IPS-18a (cell line): ENCODE data around the gene KCNH2.

Source experiments
- H3K27ac ChIP-seq: one replicate; pipeline ENCODE4 v1.5.1; 2013; ENCODE audit warnings: low read length
- H3K27me3 ChIP-seq: one replicate; pipeline ENCODE4 v1.6.1; 2013; ENCODE audit warnings: mild to moderate bottlenecking, low read length; ENCODE audit not compliant: control insufficient read depth, insufficient read depth
- H3K36me3 ChIP-seq: one replicate; pipeline ENCODE4 v1.6.1; 2013; ENCODE audit warnings: low read depth, low read length; ENCODE audit not compliant: control insufficient read depth
- H3K4me1 ChIP-seq: one replicate; pipeline ENCODE4 v1.6.1; 2013; ENCODE audit warnings: low read depth, low read length; ENCODE audit not compliant: control insufficient read depth
- H3K4me3 ChIP-seq: one replicate; pipeline ENCODE4 v1.5.1; 2013; ENCODE audit warnings: low read length
- H3K9ac ChIP-seq: one replicate; pipeline ENCODE4 v1.6.1; 2013; ENCODE audit warnings: mild to moderate bottlenecking, low read length, moderate library complexity
- H3K9me3 ChIP-seq: one replicate; pipeline ENCODE4 v1.6.1; 2013; ENCODE audit warnings: low read depth, low read length; ENCODE audit not compliant: control insufficient read depth

The KCNH2 gene

GRCh38 chr7:150940431-150941102, 37.6 kb downstream of the KCNH2 start:
- Histone ChIP-seq H3K36me3 (no peaks in the 10 kb centered on the region), H3K4me3 (no peak overlapping the region), H3K9ac (no peak overlapping the region), H3K4me1 (no peaks in the 10 kb centered on the region), H3K27ac (no peak overlapping the region), H3K9me3 (no peaks in the 10 kb centered on the region), H3K27me3 (no peaks in the 10 kb centered on the region)

GRCh38 chr7:150939466-150939865, 38.7 kb downstream of the KCNH2 start:
- no peak overlapping the region for H3K4me3 ChIP-seq
- H3K4me1 ChIP-seq: no peaks in the 10 kb centered on the region
- H3K9ac ChIP-seq: no peak overlapping the region
- H3K9me3 ChIP-seq: no peaks in the 10 kb centered on the region
- no peaks in the 10 kb centered on the region for H3K36me3 ChIP-seq
- H3K27me3 ChIP-seq: no peaks in the 10 kb centered on the region
- no peak overlapping the region for H3K27ac ChIP-seq

GRCh38 chr7:150939052-150939451, 39.1 kb downstream of the KCNH2 start:
- Histone ChIP-seq H3K4me1 (no peaks in the 10 kb centered on the region), H3K27ac (no peak overlapping the region), H3K9ac (no peak overlapping the region)

GRCh38 chr7:150938566-150938965, 39.6 kb downstream of the KCNH2 start:
- Histone ChIP-seq H3K27me3 (no peaks in the 10 kb centered on the region), H3K27ac (no peak overlapping the region), H3K9ac (no peak overlapping the region), H3K4me1 (no peaks in the 10 kb centered on the region), H3K36me3 (no peaks in the 10 kb centered on the region), H3K9me3 (no peaks in the 10 kb centered on the region), H3K4me3 (no peak overlapping the region)

More at GRCh38 chr7:150939052-150939451, 39.1 kb downstream of the KCNH2 start:
- H3K36me3 ChIP-seq: no peaks in the 10 kb centered on the region
- H3K27me3 ChIP-seq: no peaks in the 10 kb centered on the region
- H3K4me3 ChIP-seq: no peak overlapping the region
- no peaks in the 10 kb centered on the region for H3K9me3 ChIP-seq

- H3K27ac ChIP-seq: no peak overlapping the region
- H3K9me3 ChIP-seq: no peaks in the 10 kb centered on the region
- no peaks in the 10 kb centered on the region for H3K36me3 ChIP-seq
- no peak overlapping the region for H3K9ac ChIP-seq
- no peaks in the 10 kb centered on the region for H3K27me3 ChIP-seq
- H3K4me1 ChIP-seq: no peaks in the 10 kb centered on the region
- H3K4me3 ChIP-seq: no peak overlapping the region
Measured at GRCh38 chr7:150937848-150938561, 40.1 kb downstream of the KCNH2 start.

- Histone ChIP-seq H3K9ac (no peak overlapping the region), H3K4me1 (no peaks in the 10 kb centered on the region), H3K9me3 (no peaks in the 10 kb centered on the region), H3K27ac (no peak overlapping the region), H3K27me3 (no peaks in the 10 kb centered on the region), H3K36me3 (no peaks in the 10 kb centered on the region), H3K4me3 (no peak overlapping the region)
Measured at GRCh38 chr7:150936018-150936417, 42.1 kb downstream of the KCNH2 start.

- Histone ChIP-seq H3K4me1 (no peaks in the 10 kb centered on the region), H3K27ac (no peak overlapping the region), H3K4me3 (no peak overlapping the region), H3K36me3 (no peaks in the 10 kb centered on the region), H3K9ac (no peak overlapping the region), H3K9me3 (no peaks in the 10 kb centered on the region), H3K27me3 (no peaks in the 10 kb centered on the region)
Measured at GRCh38 chr7:150935149-150935548, 43.0 kb downstream of the KCNH2 start.

- Histone ChIP-seq H3K9ac (no peak overlapping the region), H3K4me1 (no peaks in the 10 kb centered on the region), H3K36me3 (no peaks in the 10 kb centered on the region), H3K27ac (no peak overlapping the region), H3K9me3 (no peaks in the 10 kb centered on the region), H3K4me3 (no peak overlapping the region), H3K27me3 (no peaks in the 10 kb centered on the region)
Measured at GRCh38 chr7:150934045-150934766, 43.9 kb downstream of the KCNH2 start.

- Histone ChIP-seq H3K27ac (no peak overlapping the region), H3K36me3 (no peaks in the 10 kb centered on the region), H3K9me3 (no peaks in the 10 kb centered on the region), H3K9ac (no peak overlapping the region), H3K4me3 (no peak overlapping the region), H3K27me3 (no peaks in the 10 kb centered on the region), H3K4me1 (no peaks in the 10 kb centered on the region)
Measured at GRCh38 chr7:150931199-150931869, 46.8 kb downstream of the KCNH2 start.

GRCh38 chr7:150928541-150928940, 49.6 kb downstream of the KCNH2 start:
- Histone ChIP-seq H3K4me3 (no peak overlapping the region), H3K36me3 (no peaks in the 10 kb centered on the region), H3K27me3 (no peaks in the 10 kb centered on the region), H3K27ac (no peak overlapping the region), H3K9ac (no peak overlapping the region), H3K4me1 (no peaks in the 10 kb centered on the region), H3K9me3 (no peaks in the 10 kb centered on the region)

- no peaks in the 10 kb centered on the region for H3K4me1 ChIP-seq
- H3K9me3 ChIP-seq: no peaks in the 10 kb centered on the region
- no peaks in the 10 kb centered on the region for H3K36me3 ChIP-seq
- H3K4me3 ChIP-seq: no peak overlapping the region
- no peaks in the 10 kb centered on the region for H3K27me3 ChIP-seq
- H3K27ac ChIP-seq: no peak overlapping the region
- no peak overlapping the region for H3K9ac ChIP-seq
Measured at GRCh38 chr7:150927956-150928344, 50.2 kb downstream of the KCNH2 start.
